Upper lobe of left lung (tissue), 6 donors: Measurements from ENCODE around the gene MEGF6. TPM values are rescaled to one million over a fixed set of nuclear protein-coding genes. Genes with fewer than 3 reads are reported as not detected.

ENCODE experiments used
- ATAC-seq, 2 donors: fragments of 200-7000 bp; cut with Tn5 transposase; one replicate each; pipeline ENCODE4 v1.9.1; 2022; ENCODE audit warnings: mild to moderate bottlenecking in 2 of 2, moderate library complexity in 2 of 2; ENCODE audit not compliant: low FRiP score in 2 of 2
- DNase-seq, 2 donors: peaks; one replicate each; pipeline ENCODE4 v3.0.0-alpha.2; 2019 to 2020
- H3K27ac ChIP-seq, 4 donors: fragments of 200-600 bp; sonication (generic); one replicate each; pipeline ENCODE4 v1.5.1; 2016 to 2019
- H3K27me3 ChIP-seq, 4 donors: fragments of 200-600 bp; sonication (generic); one replicate each; pipeline ENCODE4 v1.5.1; 2017 to 2019
- H3K36me3 ChIP-seq, 4 donors: fragments of 200-600 bp; sonication (generic); one replicate each; pipeline ENCODE4 v1.5.1; 2016 to 2019
- H3K4me1 ChIP-seq, 4 donors: fragments of 200-600 bp; sonication (generic); one replicate each; pipeline ENCODE4 v1.5.1; 2018 to 2019
- H3K4me3 ChIP-seq, 4 donors: fragments of 200-600 bp; sonication (generic); one replicate each; pipeline ENCODE4 v1.5.1; 2017 to 2019; ENCODE audit warnings: mild to moderate bottlenecking in 2 of 4, moderate library complexity in 1 of 4
- H3K9me3 ChIP-seq, 4 donors: fragments of 200-600 bp; sonication (generic); one replicate each; pipeline ENCODE4 v1.5.1; 2018 to 2019
- EP300 ChIP-seq, 4 donors: sonication (generic); formaldehyde crosslinking; IDR thresholded peaks; one replicate each; pipeline ENCODE4 v1.5.1; 2017; ENCODE audit warnings: antibody characterized with exemption in 4 of 4, control low read depth in 2 of 4
- POLR2A ChIP-seq, 4 donors: fragments of 450-650 bp; IDR thresholded peaks; one replicate each; pipeline ENCODE4 v1.5.1; 2016 to 2017; ENCODE audit warnings: antibody characterized with exemption in 4 of 4, mild to moderate bottlenecking in 2 of 4
- POLR2AphosphoS5 ChIP-seq, 2 donors: sonication (generic); formaldehyde crosslinking; IDR thresholded peaks; one replicate each; pipeline ENCODE4 v1.5.1; 2017; ENCODE audit warnings: antibody characterized with exemption in 2 of 2
- WGBS, 2 donors: methylation state at CpG; one replicate each; pipeline ENCODE4 v1.1.5; 2017 to 2018; 5-methylcytosine and 5-hydroxymethylcytosine counted together
- total RNA-seq, 6 donors: library from RNA; depleted of rRNA in 4 of 6; stranded (reverse); fragments of >200 nt in 4 of 6; gene quantifications; one replicate each; pipeline versions ENCODE4 v1.1.0 to v1.2.1, GENCODE V29; 2016 to 2021
- TF ChIP-seq, protein P1 (sequence below), 6 experiments: fragments of 450-650 bp in 4 of 6; fragments of 200-600 bp in 2 of 6; sonication (generic) in 2 of 6; IDR thresholded peaks; one replicate each; pipeline ENCODE4 v1.5.1; 2016 to 2019; ENCODE audit warnings: antibody characterized with exemption in 6 of 6
- donor health status: DM: no; HTN: no; CAD: no; lungs with moderate emphysema.
- donor health status: DM: no; HTN: yes; CAD: no; lungs with severe emphysema.

MEGF6 gene
- total RNA-seq, 6 donors from 2014 or later, result 23.8 to 128 (median 83.5) TPM

DNA sequence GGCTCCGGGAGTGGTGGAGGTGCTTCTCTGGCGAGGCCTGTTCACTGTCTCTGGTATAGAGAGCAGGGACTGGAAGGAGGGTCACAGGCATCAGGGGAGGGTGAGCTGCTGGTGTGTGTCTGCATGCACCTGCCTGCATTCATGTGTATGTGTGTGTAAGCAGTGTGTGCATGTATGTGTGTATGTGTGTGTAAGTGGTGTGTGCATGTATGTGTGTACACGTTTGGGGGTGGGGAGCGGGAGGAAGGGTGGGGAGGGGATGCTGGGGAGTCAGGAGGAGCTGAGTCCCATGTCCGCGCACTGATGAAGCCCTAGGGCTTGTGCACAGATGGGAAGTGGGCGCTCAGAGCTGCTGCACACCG lies 107.8 kb downstream of the MEGF6 start:
- TF ChIP-seq EP300 (IDR thresholded peaks at IDR 0.05) (no peak), POLR2A (IDR thresholded peaks at IDR 0.05) (no peak)
- peak overlapping the region in 1 of 4 donors; percentile 57 for H3K27ac ChIP-seq
- H3K4me3 ChIP-seq, result no peak overlapping the region
- WGBS, 2 donors, result 88 to 90% methylated on average over 8 of the region's 8 CpGs
- no peaks in the 10 kb centered on the region for H3K27me3 ChIP-seq
- DNase-seq (no peak), ATAC-seq (no peak)
- H3K9me3 ChIP-seq, result no peaks in the 10 kb centered on the region
- peaks cover 0 to 17% (median 10%) of the 10 kb centered on the region in 4 donors for H3K4me1 ChIP-seq
- H3K36me3 ChIP-seq, result peaks cover 0 to 37% (median 18%) of the 10 kb centered on the region in 4 donors

DNA sequence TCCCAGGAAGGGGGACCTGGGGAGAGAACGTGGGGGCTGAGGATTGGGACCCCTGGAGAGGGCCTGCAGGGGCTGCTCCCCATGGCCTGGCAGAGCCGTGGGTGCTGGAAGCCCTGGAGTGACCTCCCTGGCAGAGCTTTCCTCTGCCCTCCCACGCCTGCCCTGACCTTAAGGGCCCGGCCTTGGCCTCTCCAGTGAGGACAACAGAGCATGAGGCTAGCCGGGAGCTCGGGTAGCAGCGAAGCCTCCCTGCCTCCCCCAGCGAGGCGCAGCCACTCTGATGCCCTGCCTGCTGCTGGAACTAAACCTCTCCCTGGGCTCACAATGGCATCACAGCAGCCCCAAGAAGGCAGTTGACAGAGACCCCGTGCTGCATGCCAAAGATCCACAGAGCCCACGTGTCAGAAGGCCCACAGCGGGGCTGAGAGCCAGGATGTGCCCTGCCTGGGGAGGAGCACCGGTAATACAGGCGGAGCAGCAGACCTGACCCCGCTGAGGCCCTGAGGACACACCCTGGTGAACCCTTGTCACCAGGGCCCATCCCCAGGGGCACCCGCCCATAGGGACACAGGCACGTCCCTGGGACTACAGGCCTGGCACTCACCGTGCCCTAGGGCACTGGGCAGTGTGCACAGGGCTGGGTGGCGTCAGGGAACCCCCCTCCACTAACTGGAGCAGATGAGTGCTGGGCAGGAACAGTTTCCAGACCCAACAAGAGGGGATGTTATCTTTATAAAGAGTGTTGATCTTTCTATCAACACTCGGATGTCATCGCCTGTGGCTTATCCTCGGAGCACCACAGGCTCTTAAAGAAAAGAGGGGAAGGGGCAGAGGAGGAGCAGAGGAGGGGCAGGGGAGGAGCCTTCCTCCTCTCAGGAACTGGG lies 108.4 kb downstream of the MEGF6 start:
- peaks cover 0 to 17% (median 10%) of the 10 kb centered on the region in 4 donors for H3K4me1 ChIP-seq
- ATAC-seq (no peak), DNase-seq (peak in 1 of 2 donors; percentile 65)
- no peak overlapping the region for H3K27ac ChIP-seq
- no peaks in the 10 kb centered on the region for H3K9me3 ChIP-seq
- H3K36me3 ChIP-seq, result peaks cover 0 to 35% (median 17%) of the 10 kb centered on the region in 4 donors
- no peaks in the 10 kb centered on the region for H3K27me3 ChIP-seq
- TF ChIP-seq POLR2AphosphoS5 (IDR thresholded peaks at IDR 0.05), result no peak
- TF ChIP-seq, protein P1, sequence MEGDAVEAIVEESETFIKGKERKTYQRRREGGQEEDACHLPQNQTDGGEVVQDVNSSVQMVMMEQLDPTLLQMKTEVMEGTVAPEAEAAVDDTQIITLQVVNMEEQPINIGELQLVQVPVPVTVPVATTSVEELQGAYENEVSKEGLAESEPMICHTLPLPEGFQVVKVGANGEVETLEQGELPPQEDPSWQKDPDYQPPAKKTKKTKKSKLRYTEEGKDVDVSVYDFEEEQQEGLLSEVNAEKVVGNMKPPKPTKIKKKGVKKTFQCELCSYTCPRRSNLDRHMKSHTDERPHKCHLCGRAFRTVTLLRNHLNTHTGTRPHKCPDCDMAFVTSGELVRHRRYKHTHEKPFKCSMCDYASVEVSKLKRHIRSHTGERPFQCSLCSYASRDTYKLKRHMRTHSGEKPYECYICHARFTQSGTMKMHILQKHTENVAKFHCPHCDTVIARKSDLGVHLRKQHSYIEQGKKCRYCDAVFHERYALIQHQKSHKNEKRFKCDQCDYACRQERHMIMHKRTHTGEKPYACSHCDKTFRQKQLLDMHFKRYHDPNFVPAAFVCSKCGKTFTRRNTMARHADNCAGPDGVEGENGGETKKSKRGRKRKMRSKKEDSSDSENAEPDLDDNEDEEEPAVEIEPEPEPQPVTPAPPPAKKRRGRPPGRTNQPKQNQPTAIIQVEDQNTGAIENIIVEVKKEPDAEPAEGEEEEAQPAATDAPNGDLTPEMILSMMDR (IDR thresholded peaks at IDR 0.05), result no peak
- no peak for TF ChIP-seq POLR2A (IDR thresholded peaks at IDR 0.05)
- no peak for TF ChIP-seq EP300 (IDR thresholded peaks at IDR 0.05)
- 84 to 88% methylated on average over 10 to 19 of the region's 22 CpGs for whole genome bisulfite sequencing, 2 donors
- no peak overlapping the region for H3K4me3 ChIP-seq

DNA sequence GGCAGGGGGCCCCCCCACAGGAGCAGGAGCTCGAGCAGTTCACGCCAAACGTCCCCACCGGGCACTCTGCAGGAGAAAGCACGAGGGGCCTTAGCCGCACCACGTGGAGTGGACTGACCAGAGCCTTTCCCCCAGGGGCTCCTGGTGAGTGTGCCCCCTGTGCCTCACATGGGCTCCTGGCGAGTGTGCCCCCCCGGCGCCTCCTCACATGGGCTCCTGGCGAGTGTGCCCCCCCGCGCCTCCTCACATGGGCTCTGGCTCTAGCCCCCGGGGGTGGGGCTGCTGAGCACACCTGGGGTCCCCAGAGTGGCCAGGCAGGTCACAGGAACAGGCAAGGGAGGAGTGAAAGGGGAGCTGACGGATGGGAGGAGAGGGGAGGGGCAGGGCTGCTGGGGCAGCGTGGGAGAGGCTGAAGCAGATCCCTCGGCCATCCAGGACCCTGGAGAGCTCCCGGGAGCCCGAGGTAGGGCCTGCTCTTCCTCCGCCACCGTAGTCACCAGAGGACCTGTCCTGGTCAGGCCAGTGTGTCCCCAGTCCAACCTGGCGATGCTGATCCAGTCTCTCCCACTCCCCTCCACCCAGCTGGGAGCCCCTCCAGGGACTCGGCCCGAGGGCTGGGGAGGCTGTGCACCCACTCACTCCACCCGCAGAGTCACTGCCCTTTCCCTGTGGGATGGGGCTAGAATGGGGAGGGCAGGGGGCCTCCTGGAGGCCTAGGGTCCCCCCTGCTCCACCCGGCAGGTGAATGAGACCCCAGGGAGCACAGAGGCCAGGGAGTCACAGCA lies 109.3 kb downstream of the MEGF6 start:
- TF ChIP-seq POLR2A (IDR thresholded peaks at IDR 0.05) (no peak), POLR2AphosphoS5 (IDR thresholded peaks at IDR 0.05) (no peak), EP300 (IDR thresholded peaks at IDR 0.05) (no peak)
- TF ChIP-seq, protein P1 (IDR thresholded peaks at IDR 0.05), result no peak
- no peak overlapping the region for H3K27ac ChIP-seq
- DNase-seq (peak; percentile 71 to 89), ATAC-seq (peak; percentile 71 to 92)
- H3K4me3 ChIP-seq, result no peak overlapping the region
- peaks cover 0 to 17% (median 10%) of the 10 kb centered on the region in 4 donors for H3K4me1 ChIP-seq
- no peaks in the 10 kb centered on the region for H3K9me3 ChIP-seq
- peaks cover 0 to 38% (median 15%) of the 10 kb centered on the region in 4 donors for H3K36me3 ChIP-seq
- H3K27me3 ChIP-seq, result no peaks in the 10 kb centered on the region
- 79 to 84% methylated on average over 15 to 25 of the region's 26 CpGs for WGBS, 2 donors

DNA sequence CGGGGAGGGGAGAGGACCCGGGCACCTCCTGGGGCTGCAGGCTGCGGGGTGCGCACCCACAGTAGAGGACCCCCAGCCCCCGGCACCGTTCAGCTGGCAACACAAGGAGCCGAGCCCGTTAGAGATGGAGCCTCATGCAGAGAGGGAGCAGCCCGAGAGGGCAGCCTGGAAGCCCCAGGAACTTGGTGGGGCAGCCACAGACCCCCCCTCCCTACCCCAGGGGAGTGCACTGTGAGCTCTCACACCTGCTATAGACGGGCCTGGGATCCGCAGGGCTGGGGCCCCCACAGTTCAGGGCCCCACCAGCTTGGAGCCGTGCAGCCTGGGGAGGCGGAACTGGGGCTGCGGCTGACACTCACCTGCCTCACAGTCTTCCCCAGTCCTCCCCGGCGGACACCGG lies 109.9 kb downstream of the MEGF6 start:
- TF ChIP-seq POLR2A (IDR thresholded peaks at IDR 0.05) (no peak), EP300 (IDR thresholded peaks at IDR 0.05) (no peak), POLR2AphosphoS5 (IDR thresholded peaks at IDR 0.05) (no peak)
- TF ChIP-seq, protein P1 (IDR thresholded peaks at IDR 0.05), result no peak
- Histone ChIP-seq H3K4me3 (no peak overlapping the region), H3K9me3 (no peaks in the 10 kb centered on the region), H3K27ac (no peak overlapping the region), H3K27me3 (no peaks in the 10 kb centered on the region), H3K36me3 (peaks cover 0 to 38% (median 15%) of the 10 kb centered on the region in 4 donors), H3K4me1 (peaks cover 0 to 17% (median 10%) of the 10 kb centered on the region in 4 donors)
- ATAC-seq (no peak), DNase-seq (peak in 1 of 2 donors; percentile 61)
- WGBS, 2 donors, result 94% methylated on average over 10 of the region's 17 CpGs; no CpG with 5 or more reads in 1 of the 2 donors

DNA sequence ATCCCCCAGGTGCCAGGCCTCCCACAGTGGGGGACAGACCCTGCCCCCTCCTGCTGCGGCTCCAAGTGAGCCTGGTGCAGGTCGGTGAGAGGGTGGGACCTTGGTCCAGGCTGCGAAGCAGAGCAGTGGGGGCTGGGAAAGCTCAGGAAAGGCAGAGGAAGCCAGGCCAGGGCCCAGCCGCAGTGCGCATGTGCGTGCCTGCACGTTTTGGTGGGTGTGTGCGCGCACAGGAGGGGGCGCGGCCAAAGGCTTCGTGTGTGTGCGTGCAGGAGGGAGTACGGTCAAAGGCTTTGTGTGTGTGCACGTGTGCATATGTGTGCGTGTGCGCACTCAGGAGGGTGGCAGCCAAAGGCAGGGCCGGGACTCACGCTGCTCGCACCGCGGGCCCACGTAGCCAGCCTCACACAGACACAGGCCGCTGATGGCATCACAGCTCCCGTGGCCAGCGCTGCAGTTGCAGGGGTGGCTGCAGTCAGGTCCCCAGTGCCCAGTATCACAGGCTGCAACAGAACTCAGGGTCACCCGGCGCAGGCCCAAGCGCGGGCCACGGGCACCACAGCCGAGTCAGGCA lies 111.0 kb downstream of the MEGF6 start:
- DNase-seq, result peak in 1 of 2 donors; percentile 77
- TF ChIP-seq EP300 (IDR thresholded peaks at IDR 0.05) (no peak), POLR2AphosphoS5 (IDR thresholded peaks at IDR 0.05) (no peak), POLR2A (IDR thresholded peaks at IDR 0.05) (no peak)
- TF ChIP-seq, protein P1 (IDR thresholded peaks at IDR 0.05), result no peak
- Histone ChIP-seq H3K27ac (no peak overlapping the region), H3K27me3 (no peaks in the 10 kb centered on the region), H3K4me1 (peaks cover 0 to 16% (median 10%) of the 10 kb centered on the region in 4 donors), H3K36me3 (peaks cover 0 to 36% (median 10%) of the 10 kb centered on the region in 4 donors), H3K4me3 (no peak overlapping the region), H3K9me3 (no peaks in the 10 kb centered on the region)
- no peak for ATAC-seq
- WGBS, 2 donors, result 92 to 93% methylated on average over 22 to 32 of the region's 32 CpGs
